GM21360 (cell line): Measurements from ENCODE around the gene NPIPA1.
"Not testable (repeated sequence)": the region's sequence is repeated elsewhere in the genome, so short reads cannot be mapped to it uniquely, and the experiment has no call there.

Source experiments
- ATAC-seq: cut with Tn5 transposase; IDR thresholded peaks from one replicate; pipeline ENCODE4 v1.9.1; 2021; ENCODE audit warnings: mild to moderate bottlenecking, moderate library complexity; ENCODE audit not compliant: unreplicated experiment

Gene NPIPA1

DNA sequence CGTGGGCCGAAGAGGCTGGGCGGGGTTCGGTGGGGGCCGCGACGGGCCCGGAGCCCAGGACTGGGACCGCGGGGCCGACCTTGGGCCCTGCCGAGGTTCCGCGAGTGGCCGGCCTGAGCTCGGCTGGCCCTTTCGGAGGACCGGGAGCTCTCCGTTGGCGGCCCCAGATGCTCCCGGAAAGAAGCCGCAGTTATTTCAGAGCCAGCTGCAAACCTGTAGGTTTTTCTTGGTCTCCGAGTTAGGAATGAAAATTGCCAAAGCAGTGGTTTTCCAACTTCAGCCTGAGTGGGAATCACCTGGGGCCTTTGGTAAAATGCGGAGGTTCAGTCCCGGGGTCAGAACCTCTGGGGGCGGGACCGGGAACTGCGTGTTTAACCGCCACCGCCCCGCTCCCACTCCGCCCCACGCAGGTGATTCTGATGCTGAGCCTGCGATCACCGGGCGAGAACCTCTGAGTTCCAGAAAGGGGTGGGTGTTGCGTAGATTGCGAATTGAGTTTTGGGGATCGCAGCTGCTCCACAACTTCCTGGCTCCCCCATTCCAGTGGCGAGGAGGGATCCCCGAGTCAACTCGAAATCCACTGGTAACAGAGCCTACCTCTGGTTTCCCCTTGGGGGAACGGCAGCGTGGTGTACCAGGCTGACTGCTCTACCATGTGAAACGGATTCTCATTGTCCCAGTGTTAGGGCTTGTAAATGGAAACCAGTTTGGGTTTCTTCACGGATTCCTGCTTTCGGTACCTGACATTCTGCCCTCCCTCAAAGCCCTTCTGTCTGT lies 38.4 kb downstream of the NPIPA1 start:
- ATAC-seq, result not testable (repeated sequence)

DNA sequence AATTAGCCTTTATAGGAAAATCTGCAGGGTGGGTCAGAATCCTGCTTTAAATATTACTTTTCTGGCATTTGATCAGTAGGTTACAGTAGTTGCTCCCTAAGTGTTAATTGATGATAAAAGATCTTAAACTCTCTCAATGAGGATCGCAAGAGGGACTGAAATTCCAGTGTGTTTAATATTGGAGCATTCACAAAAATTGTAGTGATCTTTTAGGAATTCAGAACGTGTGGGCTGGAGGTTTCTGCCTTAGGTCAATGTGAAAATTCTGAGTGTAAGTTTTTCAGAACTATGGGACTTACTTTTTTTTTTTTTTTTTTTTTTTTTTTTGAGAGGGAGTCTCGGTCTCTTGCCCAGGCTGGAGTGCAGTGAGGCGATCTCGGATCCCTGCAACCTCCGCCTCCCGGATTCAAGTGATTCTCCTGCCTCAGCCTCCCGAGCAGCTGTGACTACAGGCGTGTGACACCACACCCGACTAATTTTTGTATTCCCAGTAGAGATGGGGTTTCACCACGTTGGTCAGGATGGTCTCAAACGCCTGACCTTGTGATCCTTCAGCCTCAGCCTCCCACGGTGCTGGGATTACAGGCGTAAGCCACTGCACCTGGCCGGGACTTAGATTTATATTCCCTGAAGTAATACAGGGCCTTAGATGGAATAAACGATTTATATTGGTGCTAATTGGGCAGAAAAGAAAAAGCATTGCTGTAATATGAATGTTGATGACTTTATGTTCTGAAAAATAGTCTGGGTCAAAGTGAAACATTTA lies 39.9 kb downstream of the NPIPA1 start:
- ATAC-seq, result not testable (repeated sequence)

DNA sequence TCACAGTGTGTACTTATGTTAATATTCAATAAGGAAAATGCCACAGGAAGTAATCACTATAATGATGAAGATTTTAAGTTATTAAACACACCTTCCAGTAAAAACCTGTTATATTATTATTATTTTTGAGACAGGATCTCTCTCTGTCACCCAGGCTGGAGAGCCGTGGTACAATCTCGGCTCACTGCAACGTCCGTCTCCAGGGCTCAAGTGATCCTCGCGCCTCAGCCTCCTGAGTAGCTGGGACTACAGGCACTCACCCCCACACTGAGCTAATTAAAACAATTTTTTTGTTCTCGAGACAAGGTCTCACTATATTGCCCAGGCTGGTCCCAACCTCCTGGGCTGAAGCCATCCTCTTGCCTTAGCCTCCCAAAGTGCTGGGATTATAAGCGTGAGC lies 41.0 kb downstream of the NPIPA1 start:
- ATAC-seq, result not testable (repeated sequence)

DNA sequence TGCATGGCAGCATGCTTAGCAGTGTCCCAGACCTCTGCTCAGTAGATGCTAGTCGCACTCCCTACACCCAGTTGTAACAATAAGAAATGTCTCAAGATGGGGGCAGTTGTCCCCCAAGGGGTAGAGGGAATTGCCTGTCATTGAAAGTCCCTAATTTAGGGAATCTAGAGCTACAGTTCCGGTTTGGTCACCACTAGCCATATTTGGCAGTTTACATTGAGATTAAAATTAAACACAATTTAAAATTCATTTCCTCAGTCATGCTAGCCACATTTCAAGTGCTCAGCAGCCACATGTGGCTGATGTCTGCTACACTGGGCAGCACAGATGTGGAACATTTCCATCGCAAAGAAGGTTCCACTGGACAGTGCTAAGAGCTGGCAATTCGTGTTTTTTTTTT lies 41.7 kb downstream of the NPIPA1 start:
- ATAC-seq, result not testable (repeated sequence)

DNA sequence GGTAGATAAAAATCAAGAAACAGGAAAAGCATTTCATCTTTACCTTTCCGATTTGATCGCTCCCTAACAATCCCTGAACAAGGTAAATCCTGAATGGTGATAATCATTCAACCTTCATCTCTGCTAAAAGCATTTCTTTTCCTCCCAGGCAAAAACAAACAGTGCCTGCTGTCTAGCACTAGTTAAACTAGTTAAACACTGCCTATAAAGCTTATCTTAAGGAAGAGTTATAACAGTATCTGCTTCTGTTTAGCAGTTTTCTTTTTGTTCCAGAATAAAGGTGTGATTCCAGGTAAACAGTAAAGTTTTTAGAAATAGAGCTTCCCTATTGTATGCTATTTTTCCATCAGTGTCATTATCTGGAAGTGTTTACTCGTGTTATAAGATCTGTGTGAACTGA lies 44.0 kb downstream of the NPIPA1 start:
- ATAC-seq, result not testable (repeated sequence)

DNA sequence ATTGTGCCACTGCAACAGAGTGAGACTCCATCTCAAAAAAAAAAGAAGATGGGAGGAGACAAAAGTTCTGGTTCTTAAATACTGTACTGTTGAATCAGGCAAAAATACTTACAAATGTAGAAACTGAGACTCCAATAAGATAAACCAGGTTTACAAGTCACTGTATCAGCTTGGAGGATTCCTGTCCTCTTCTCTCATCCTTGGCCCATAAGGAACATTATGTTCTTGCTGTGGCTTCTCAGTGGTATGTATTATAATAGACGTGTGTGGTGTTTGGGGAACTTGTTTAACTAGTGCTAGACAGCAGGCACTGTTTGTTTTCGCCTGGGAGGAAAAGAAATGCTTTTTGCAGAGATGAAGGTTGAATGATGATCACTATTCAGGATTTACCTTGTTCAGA lies 45.3 kb downstream of the NPIPA1 start:
- not testable (repeated sequence) for ATAC-seq

DNA sequence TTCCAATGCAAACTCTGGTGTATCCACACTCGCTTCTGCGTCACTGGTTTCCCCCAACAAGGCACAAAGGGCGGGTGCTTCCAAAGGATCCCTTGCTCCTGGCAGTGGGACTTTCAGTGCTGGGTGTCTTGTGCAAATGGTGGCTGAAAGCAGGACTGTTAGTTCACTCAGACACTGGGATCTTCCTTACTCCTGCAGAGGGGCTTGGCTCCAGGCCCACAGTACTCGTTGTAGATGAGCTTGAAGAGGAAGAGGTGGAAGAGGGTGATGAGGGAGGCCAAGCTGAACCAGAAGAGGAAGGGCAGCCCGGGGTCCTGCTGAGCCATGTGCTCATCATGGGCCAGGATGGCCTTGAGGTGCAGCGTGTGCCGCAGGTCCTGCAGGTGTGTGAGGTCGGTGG lies 50.8 kb downstream of the NPIPA1 start:
- not testable (repeated sequence) for ATAC-seq

DNA sequence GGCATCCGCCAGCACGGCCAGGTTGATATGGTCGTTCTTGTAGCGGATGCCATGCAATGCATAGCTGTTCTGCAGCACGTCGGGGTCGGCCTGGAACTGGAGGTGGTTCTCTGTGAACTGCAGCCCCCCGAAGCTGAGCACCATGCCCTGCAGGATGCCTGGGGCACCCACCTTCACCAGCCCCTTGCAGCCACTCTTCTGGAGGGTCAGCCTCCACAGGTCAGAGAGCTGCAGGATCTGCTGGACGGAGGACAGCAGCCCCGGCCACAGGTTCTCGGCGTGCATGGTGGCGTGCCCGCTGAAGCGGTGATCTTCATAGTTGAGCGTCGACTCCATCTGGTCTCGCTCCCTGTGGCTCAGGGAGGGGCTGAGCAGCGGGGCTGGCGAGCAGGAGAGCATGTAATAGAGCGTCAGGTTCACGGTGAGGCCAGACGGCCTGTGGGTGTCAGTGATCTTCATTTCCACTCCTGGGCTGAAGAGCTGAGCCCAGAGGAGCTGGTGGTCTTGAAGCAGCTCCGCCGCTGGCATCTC lies 51.5 kb downstream of the NPIPA1 start:
- not testable (repeated sequence) for ATAC-seq

DNA sequence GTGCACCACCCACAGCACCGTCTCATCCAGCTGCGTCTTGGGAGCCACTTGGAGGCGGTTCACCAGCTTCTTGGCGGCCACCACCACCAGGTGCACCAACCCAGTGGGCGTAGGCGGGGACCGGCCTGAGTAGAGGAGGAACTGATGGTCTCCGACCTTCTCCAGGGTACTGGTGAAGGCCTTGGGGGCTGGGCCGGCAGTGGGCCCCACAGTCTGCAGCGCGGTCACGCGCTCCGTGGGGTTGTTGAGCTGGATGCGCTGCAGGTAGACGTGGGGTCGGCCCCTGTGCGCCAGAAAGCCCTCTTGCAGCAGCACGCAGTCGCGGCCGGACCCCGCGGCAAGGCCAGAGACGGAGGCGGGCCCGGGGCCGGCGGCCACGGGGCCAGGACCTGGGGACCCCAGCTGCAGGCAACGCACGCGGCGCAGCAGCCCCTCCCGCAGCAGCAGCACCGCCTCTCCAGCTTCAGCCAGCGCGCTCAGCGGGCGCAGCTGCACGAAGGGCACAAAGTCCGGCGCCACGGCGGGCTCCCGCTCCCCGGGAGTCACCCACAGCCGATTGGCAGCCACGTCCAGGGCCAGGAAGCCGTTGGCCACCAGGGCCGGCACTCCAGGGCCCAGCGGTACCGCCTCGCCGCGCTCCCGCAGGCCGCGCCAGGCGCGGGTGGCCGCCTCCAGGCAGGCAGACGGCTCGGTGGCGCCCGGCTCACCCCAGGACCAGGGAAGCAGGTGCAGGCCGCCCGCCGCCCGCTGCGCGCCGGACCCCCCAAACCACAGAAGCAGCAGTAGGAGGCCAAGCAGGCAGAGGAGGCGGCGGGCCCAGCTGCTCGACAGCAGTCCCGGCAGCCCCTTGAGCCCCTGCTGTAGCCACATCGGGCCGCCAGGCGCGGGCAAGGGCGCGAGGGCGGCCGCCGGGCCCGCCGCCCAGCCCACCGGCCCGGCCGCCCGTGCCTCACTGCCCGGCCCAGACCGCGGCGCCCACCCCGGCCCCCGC lies 52.3 kb downstream of the NPIPA1 start:
- ATAC-seq, result not testable (repeated sequence)

DNA sequence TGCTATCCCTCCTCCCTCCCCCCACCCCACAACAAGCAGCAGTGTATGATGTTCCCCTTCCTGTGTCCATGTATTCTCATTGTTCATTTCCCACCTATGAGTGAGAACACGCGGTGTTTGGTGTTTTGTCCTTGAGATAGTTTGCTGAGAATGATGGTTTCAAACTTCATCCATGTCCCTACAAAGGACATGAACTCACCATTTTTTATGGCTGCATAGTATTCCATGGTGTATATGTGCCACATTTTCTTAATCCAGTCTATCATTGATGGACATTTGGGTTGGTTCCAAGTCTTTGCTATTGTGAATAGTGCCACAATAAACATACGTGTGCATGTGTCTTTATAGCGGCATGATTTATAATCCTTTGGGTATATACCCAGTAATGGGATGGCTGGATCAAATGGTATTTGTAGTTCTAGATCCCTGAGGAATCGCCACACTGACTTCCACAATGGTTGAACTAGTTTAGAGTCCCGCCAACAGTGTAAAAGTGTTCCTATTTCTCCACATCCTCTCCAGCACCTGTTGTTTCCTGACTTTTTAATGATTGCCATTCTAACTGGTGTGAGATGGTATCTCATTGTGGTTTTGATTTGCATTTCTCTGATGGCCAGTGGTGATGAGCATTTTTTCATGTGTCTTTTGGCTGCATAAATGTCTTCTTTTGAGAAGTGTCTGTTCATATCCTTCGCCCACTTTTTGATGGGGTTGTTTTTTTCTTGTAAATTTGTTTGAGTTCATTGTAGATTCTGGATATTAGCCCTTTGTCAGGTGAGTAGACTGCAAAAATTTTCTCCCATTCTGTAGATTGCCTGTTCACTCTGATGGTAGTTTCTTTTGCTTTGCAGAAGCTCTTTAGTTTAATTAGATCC lies 56.3 kb downstream of the NPIPA1 start:
- ATAC-seq, result not testable (repeated sequence)

DNA sequence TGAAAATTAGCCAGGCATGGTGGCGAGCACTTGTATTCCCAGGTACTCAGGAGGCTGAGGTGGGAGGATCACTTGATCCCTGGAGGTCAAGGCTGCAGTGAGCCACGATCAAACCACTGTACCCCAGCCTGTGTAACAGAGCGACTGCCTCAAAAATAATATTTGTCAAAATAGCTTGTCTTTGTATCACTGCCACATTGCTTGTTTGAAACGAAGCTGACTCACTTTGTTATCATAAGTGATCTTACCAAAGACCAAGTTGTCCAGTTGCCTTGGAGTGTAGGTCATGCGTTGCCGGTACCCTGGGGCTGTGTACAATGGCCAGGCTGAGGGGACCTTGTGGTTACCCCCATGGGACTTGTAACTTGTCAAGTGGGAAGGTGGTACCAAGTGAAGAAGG lies 59.5 kb downstream of the NPIPA1 start:
- ATAC-seq, result not testable (repeated sequence)

DNA sequence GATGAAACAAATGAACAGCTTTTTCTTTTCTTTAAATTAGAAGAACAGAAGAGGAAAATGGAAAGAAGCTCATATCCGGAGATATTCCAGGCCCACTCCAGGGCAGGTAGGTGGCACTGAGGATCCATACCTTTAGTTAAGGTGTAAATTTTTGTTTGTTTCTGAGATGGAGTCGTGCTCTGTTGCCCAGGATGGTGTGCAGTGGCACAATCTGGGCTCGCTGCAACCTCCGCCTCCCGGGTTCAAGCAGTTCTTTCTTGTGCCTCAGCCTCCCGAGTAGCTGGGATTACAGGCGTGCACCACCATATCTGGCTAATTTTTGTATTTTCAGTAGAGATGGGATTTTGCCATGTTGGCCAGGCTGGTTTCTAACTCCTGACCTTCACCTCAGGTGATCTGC lies 61.1 kb downstream of the NPIPA1 start:
- not testable (repeated sequence) for ATAC-seq

DNA sequence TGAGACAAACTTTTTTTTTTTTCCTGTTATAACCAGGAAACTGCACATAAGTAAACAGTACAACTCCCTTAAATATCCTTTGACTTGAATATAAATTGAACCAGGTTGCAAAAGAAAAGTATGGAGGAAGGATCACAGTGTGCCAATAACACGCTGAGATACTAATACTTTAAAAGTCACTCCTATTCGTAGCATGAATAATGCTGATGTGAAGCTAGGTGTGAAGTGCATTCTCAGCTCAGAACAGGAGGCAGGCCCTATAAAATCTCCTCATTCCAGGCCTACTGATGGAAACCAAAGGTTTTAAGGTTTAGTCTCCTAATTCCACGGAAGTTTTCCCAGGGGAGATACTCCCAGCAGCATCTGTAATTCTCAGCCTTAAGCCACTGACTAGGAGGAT lies 62.6 kb downstream of the NPIPA1 start:
- ATAC-seq, result not testable (repeated sequence)
